Upper lobe of left lung (tissue), 4 donors: Measurements from ENCODE around the gene PDGFA.

ENCODE experiments used
- POLR2A ChIP-seq, 4 donors: fragments of 450-650 bp; IDR thresholded peaks; one replicate each; pipeline ENCODE4 v1.5.1; 2016 to 2017; ENCODE audit warnings: antibody characterized with exemption in 4 of 4, mild to moderate bottlenecking in 2 of 4
- TF ChIP-seq, protein P1 (sequence below), 6 experiments: fragments of 450-650 bp in 4 of 6; fragments of 200-600 bp in 2 of 6; sonication (generic) in 2 of 6; IDR thresholded peaks; one replicate each; pipeline ENCODE4 v1.5.1; 2016 to 2019; ENCODE audit warnings: antibody characterized with exemption in 6 of 6

DNA sequence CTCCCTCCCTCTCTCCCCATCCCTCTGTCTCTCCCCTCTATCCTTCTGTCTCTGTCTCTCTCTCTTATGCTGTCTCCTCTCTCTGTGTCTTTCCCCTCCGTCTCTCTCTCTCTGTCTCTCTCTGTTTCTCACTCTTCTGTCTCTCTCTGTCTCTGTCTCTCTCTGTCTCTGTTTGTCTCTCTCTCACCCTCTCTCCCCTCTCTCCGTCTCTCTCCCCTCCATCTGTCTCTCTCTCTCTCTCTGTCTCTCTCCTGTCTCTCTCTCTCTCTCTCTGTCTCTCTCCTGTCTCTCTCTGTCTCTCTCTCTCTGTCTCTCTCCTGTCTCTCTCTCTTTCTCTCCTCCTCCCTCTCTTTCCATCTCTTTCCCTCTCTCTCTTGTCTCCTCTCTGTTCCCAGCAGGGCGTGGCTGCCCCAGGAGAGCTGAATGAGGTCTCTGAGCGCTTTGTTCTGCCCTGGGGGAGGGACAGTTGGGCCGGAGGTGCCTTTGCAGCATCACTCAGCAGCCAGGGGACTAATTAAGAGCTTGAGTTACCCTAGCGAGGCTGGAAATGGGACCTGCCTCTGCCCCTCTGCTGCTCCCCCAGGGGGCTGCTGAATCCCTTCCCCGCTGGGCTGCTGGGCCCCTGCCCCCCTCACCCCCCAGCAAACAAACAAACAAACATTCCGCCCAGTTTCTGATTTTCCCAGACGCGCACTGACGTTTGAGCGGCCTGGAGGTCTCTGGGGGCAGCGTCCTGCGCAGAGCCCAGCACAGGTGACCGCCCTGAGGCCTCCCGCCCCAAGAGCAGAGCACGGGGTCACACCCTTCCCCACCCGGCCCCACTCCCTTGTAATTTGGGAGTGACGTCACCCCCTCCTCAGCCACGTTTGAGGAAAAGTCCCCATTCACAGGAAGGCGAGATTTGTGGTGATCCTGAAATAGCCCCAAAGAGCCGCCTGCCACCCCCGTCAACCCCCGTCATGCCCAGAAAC, 68.1 kb downstream of the PDGFA start:
- TF ChIP-seq, protein P1, sequence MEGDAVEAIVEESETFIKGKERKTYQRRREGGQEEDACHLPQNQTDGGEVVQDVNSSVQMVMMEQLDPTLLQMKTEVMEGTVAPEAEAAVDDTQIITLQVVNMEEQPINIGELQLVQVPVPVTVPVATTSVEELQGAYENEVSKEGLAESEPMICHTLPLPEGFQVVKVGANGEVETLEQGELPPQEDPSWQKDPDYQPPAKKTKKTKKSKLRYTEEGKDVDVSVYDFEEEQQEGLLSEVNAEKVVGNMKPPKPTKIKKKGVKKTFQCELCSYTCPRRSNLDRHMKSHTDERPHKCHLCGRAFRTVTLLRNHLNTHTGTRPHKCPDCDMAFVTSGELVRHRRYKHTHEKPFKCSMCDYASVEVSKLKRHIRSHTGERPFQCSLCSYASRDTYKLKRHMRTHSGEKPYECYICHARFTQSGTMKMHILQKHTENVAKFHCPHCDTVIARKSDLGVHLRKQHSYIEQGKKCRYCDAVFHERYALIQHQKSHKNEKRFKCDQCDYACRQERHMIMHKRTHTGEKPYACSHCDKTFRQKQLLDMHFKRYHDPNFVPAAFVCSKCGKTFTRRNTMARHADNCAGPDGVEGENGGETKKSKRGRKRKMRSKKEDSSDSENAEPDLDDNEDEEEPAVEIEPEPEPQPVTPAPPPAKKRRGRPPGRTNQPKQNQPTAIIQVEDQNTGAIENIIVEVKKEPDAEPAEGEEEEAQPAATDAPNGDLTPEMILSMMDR (IDR thresholded peaks at IDR 0.05) = no peak
- no peak for TF ChIP-seq POLR2A (IDR thresholded peaks at IDR 0.05)
